Heart left ventricle (tissue), 16 donors: ENCODE results near the gene MEX3D. TPM values are rescaled to one million over a fixed set of nuclear protein-coding genes. Genes with fewer than 3 reads are reported as not detected.

Source experiments
- ATAC-seq, 4 donors: fragments of 200-7000 bp; cut with Tn5 transposase; one replicate each; pipeline ENCODE4 v1.9.1; 2020 to 2022; ENCODE audit warnings: moderate library complexity in 4 of 4, mild to moderate bottlenecking in 3 of 4, moderate number of reproducible peaks in 1 of 4
- DNase-seq, 5 donors: peaks; one replicate each; pipeline ENCODE4 v3.0.0-alpha.2; 2020
- H3K27ac ChIP-seq, 12 donors: fragments of 200-600 bp; sonication (generic) in 4 of 12; one replicate each; pipeline versions ENCODE4 v1.5.0 to v1.8.0; 2016 to 2022; ENCODE audit warnings: mild to moderate bottlenecking in 2 of 12
- H3K27me3 ChIP-seq, 9 donors: fragments of 200-600 bp; sonication (generic) in 2 of 9; one replicate each; pipeline versions ENCODE4 v1.5.1 to v1.8.0; 2016 to 2022; ENCODE audit warnings: mild to moderate bottlenecking in 3 of 9
- H3K36me3 ChIP-seq, 9 donors: fragments of 200-600 bp; sonication (generic) in 2 of 9; one replicate each; pipeline versions ENCODE4 v1.5.0 to v1.8.0; 2018 to 2022; ENCODE audit warnings: mild to moderate bottlenecking in 2 of 9
- H3K4me1 ChIP-seq, 12 donors: fragments of 200-600 bp; sonication (generic) in 4 of 12; one replicate each; pipeline versions ENCODE4 v1.5.0 to v1.8.0; 2016 to 2022; ENCODE audit warnings: mild to moderate bottlenecking in 3 of 12
- H3K4me3 ChIP-seq, 12 donors: fragments of 200-600 bp; sonication (generic) in 4 of 12; one replicate each; pipeline versions ENCODE4 v1.5.0 to v1.8.0; 2017 to 2022; ENCODE audit warnings: mild to moderate bottlenecking in 9 of 12, moderate library complexity in 4 of 12
- H3K9me3 ChIP-seq, 12 donors: fragments of 200-600 bp; sonication (generic) in 4 of 12; one replicate each; pipeline versions ENCODE4 v1.5.0 to v1.8.0; 2016 to 2022; ENCODE audit warnings: mild to moderate bottlenecking in 1 of 12
- POLR2A ChIP-seq, 2 donors: fragments of 450-650 bp; IDR thresholded peaks; one replicate each; pipeline ENCODE4 v1.6.1; 2017; ENCODE audit warnings: antibody characterized with exemption in 2 of 2, mild to moderate bottlenecking in 2 of 2, moderate library complexity in 2 of 2
- whole genome bisulfite sequencing, 4 donors: extraction: QIAGEN DNeasy Blood & Tissue Kit in 2 of 4; methylation state at CpG; one replicate each; pipeline versions ENCODE4 v1.1.5 to v1.1.7; 2013 to 2018; 5-methylcytosine and 5-hydroxymethylcytosine counted together
- intact Hi-C, 10 donors: fragments of 100-400 bp; cut with DNase I; formaldehyde crosslinking; loops; one replicate each; pipeline versions ENCODE4 v1.11.1 to v1.14.2; 2022
- polyA plus RNA-seq, 2 donors: library from polyadenylated mRNA; stranded (reverse); fragments of 200-250 nt; gene quantifications; one replicate each; pipeline ENCODE4 v1.2.3, GENCODE V29; 2013
- total RNA-seq, 9 donors: library from RNA; depleted of rRNA in 2 of 9; stranded (reverse); fragments of >200 nt in 2 of 9; fragmentation: NEBNext Ultra II Directional in 3 of 9; extraction: Animal tissue kit (Norgen Biotek cat#: 25700) in 3 of 9; gene quantifications; one replicate each; pipeline versions ENCODE4 v1.1.0 to v1.2.4, GENCODE V29; 2016 to 2023
- TF ChIP-seq, protein P1 (sequence below), 12 donors: fragments of 200-600 bp; sonication (generic) in 4 of 12; IDR thresholded peaks; one replicate each; pipeline versions ENCODE4 v1.5.0 to v1.8.0; 2018 to 2022; ENCODE audit warnings: antibody characterized with exemption in 12 of 12, mild to moderate bottlenecking in 5 of 12
- donor health status: ischemic (EF 13 %, LVEDD 7.1; RV severe dilation, severe dysfunction).
- donor health status: healthy with polysubstance abuse.
- donor health status: DM: no; HTN: yes; CAD: no.
- donor health status: DM: no; HTN: no; CAD: no.
- donor health status: ischemic (EF 25% LVEDD 6.9; RV normal size, moderate dysfunction).
- donor health status: ischemic (EF 25% LVEDD 5.7; RV mildly dilated, moderate dysfunction).
- donor health status: healthy.
- donor health status: DM: yes; HTN: yes; CAD: no.
- donor health status: ischemic (EF 35%, LVEDD 5.7; RV mildly dilated, moderate dysfunction).
- donor health status: nonischemic (EF 11% LVEDD 7.7; RV severe dilation, severe dysfunction).
- donor health status: DM: yes; HTN: yes; CAD: no.
- donor health status: PGD.
- donor health status: ischemic (EF 29% LVEDD 5.4; RV normal size, mild dysfunction).
- donor health status: nonischemic (EF 23%, LVEDD 6.1; RV moderate dilation, normal function).

Gene MEX3D
- total and polyA plus RNA-seq, 11 donors, result 1.9 to 18.6 (median 8.0) TPM

DNA sequence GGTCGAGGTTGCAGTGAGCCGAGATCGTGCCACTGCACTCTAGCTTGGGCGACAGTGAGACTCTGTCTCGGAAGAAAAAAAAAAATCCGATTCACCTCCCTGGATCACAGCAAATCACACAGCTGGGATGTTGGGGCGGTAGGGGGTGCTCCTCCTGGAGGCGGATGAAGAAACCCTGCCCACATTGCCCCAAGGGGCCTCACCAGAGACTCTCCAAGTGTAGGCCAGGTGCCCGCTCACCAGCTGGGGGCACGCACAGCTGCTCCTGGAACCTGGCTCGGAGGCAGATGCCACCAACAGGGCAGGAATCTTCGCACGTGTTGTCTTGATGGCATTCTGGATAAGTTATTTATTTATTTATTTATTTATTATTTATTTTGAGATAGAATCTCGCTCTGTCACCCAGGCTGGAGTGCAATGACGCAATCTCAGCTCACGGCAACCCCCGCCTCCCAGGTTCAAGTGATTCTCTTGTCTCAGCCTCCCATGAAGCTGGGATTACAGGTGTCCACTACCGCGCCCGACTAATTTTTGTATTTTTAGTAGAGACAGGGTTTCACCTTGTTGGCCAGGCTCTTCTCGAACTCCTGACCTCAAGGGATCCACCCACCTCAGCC lies 34.1 kb upstream of the MEX3D start:
- Histone ChIP-seq H3K4me1 (peaks cover 0 to 44% (median 28%) of the 10 kb centered on the region in 12 donors), H3K36me3 (peaks cover 2 to 50% (median 26%) of the 10 kb centered on the region in 9 donors), H3K27ac (no peak overlapping the region), H3K27me3 (no peaks in the 10 kb centered on the region), H3K9me3 (no peaks in the 10 kb centered on the region), H3K4me3 (no peak overlapping the region)
- no peak for TF ChIP-seq POLR2A (IDR thresholded peaks at IDR 0.05)
- TF ChIP-seq, protein P1, sequence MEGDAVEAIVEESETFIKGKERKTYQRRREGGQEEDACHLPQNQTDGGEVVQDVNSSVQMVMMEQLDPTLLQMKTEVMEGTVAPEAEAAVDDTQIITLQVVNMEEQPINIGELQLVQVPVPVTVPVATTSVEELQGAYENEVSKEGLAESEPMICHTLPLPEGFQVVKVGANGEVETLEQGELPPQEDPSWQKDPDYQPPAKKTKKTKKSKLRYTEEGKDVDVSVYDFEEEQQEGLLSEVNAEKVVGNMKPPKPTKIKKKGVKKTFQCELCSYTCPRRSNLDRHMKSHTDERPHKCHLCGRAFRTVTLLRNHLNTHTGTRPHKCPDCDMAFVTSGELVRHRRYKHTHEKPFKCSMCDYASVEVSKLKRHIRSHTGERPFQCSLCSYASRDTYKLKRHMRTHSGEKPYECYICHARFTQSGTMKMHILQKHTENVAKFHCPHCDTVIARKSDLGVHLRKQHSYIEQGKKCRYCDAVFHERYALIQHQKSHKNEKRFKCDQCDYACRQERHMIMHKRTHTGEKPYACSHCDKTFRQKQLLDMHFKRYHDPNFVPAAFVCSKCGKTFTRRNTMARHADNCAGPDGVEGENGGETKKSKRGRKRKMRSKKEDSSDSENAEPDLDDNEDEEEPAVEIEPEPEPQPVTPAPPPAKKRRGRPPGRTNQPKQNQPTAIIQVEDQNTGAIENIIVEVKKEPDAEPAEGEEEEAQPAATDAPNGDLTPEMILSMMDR (IDR thresholded peaks at IDR 0.05), result no peak
- 90 to 94% (median 93%) methylated on average over 21 of the region's 21 CpGs for WGBS, 4 donors
- no peak for DNase-seq
- intact Hi-C loops, result no loop called here
- ATAC-seq, result no peak

DNA sequence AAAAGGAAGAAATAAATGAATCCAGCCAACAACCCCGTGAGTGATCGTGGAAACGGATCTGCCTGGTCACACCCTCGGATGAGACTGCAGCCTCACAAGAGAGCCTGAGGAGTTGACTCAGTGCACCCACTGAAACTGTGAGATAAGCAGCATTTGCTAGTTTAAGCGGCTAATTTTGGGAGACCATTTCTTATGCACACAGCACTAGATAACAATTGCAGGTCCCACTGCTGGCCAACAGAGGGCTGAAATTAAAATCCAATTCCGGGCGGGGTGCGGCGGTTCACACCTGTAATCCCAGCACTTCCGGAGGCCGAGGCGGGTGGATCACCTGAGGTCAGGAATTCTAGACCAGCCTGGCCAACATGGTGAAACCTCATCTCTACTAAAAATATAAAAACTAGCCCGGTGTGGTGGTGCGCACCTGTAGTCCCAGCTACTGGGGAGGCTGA lies 33.5 kb upstream of the MEX3D start:
- Histone ChIP-seq H3K4me1 (peaks cover 0 to 44% (median 28%) of the 10 kb centered on the region in 12 donors), H3K4me3 (no peak overlapping the region), H3K27me3 (no peaks in the 10 kb centered on the region), H3K27ac (no peak overlapping the region), H3K36me3 (peaks cover 2 to 56% (median 31%) of the 10 kb centered on the region in 9 donors), H3K9me3 (no peaks in the 10 kb centered on the region)
- intact Hi-C loops, result no loop called here
- ATAC-seq (no peak), DNase-seq (no peak)
- 88 to 95% (median 93%) methylated on average over 11 to 14 of the region's 14 CpGs for WGBS, 4 donors
- TF ChIP-seq, protein P1 (IDR thresholded peaks at IDR 0.05), result no peak
- no peak for TF ChIP-seq POLR2A (IDR thresholded peaks at IDR 0.05)

- 92 to 95% (median 95%) methylated on average over 12 to 15 of the region's 15 CpGs for WGBS, 4 donors
- H3K27ac ChIP-seq, result no peak overlapping the region
- H3K27me3 ChIP-seq, result no peaks in the 10 kb centered on the region
- ATAC-seq (peak in 1 of 4 donors; percentile 10), DNase-seq (no peak)
- peaks cover 0 to 30% (median 18%) of the 10 kb centered on the region in 12 donors for H3K4me1 ChIP-seq
- no peak overlapping the region for H3K4me3 ChIP-seq
- TF ChIP-seq, protein P1 (IDR thresholded peaks at IDR 0.05), result no peak
- TF ChIP-seq POLR2A (IDR thresholded peaks at IDR 0.05), result no peak
- H3K36me3 ChIP-seq, result peaks cover 2 to 76% (median 51%) of the 10 kb centered on the region in 9 donors
- no peaks in the 10 kb centered on the region for H3K9me3 ChIP-seq
- intact Hi-C loops, result no loop called here
These were observed 31.3 kb upstream of the MEX3D start for GRCh38 chr19:1599460-1599846.

DNA sequence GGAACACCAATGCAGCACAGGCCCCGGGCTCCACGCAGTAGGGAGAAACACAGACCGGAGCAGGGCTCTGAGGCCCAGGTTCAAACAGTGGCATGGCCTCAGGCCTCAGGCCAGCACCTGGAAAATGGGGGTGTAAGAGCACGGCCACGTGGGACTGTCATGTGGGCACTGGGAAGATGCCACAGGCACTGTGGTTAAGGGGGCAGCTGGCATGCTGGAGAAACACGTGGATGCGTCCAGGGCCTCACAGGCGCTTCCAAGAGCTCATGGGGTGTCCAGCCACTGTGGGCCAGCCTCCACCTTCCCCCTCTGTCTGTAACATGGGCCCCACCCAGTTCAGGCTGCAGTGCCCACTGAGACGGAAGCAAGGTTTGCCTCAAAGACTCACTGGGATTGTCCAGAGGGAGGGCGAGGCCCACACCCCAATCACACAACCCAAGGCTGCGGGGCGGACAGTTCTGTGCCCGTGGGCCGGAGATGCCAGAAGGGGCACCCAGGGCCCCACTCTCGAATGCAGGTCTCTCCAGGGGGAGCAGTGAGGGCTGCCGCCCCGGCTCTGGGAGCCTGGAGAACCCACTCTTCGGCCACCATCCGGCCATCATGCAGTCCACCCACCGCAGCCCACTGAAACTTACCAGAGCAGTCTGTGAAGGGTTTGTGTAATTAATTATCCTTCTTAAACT lies 30.8 kb upstream of the MEX3D start:
- H3K27me3 ChIP-seq, result no peaks in the 10 kb centered on the region
- DNase-seq (no peak), ATAC-seq (peak in 2 of 4 donors; percentile 2 to 9)
- H3K4me3 ChIP-seq, result no peak overlapping the region
- H3K9me3 ChIP-seq, result no peaks in the 10 kb centered on the region
- peaks cover 2 to 78% (median 51%) of the 10 kb centered on the region in 9 donors for H3K36me3 ChIP-seq
- no peak for TF ChIP-seq POLR2A (IDR thresholded peaks at IDR 0.05)
- TF ChIP-seq, protein P1 (IDR thresholded peaks at IDR 0.05), result no peak
- peaks cover 0 to 24% (median 13%) of the 10 kb centered on the region in 12 donors for H3K4me1 ChIP-seq
- no peak overlapping the region for H3K27ac ChIP-seq
- intact Hi-C loops, result no loop called here
- 84 to 89% (median 86%) methylated on average over 8 to 20 of the region's 20 CpGs for whole genome bisulfite sequencing, 4 donors
